Heart right ventricle (tissue), 16 donors: Measurements from ENCODE around the gene MACROH2A1. TPM values are rescaled to one million over a fixed set of nuclear protein-coding genes. Genes with fewer than 3 reads are reported as not detected.

Source experiments
- ATAC-seq, 8 donors: fragments of 200-7000 bp; cut with Tn5 transposase; one replicate each; pipeline ENCODE4 v1.9.1; 2020; ENCODE audit warnings: mild to moderate bottlenecking in 8 of 8, moderate library complexity in 8 of 8, moderate number of reproducible peaks in 1 of 8
- DNase-seq, 2 donors: peaks; one replicate each; pipeline ENCODE4 v3.0.0-alpha.2; 2020
- H3K27ac ChIP-seq, 10 donors: fragments of 200-600 bp; sonication (generic) in 2 of 10; one replicate each; pipeline versions ENCODE4 v1.5.0 to v1.8.0; 2020 to 2022; ENCODE audit warnings: mild to moderate bottlenecking in 3 of 10
- H3K27me3 ChIP-seq, 7 donors: fragments of 200-600 bp; one replicate each; pipeline ENCODE4 v1.8.0; 2021 to 2022; ENCODE audit warnings: mild to moderate bottlenecking in 2 of 7
- H3K36me3 ChIP-seq, 9 donors: fragments of 200-600 bp; sonication (generic) in 1 of 9; one replicate each; pipeline versions ENCODE4 v1.5.0 to v1.8.0; 2020 to 2022; ENCODE audit warnings: mild to moderate bottlenecking in 2 of 9
- H3K4me1 ChIP-seq, 9 donors: fragments of 200-600 bp; sonication (generic) in 1 of 9; one replicate each; pipeline versions ENCODE4 v1.5.0 to v1.8.0; 2020 to 2022; ENCODE audit warnings: mild to moderate bottlenecking in 4 of 9
- H3K4me3 ChIP-seq, 10 donors: fragments of 200-600 bp; sonication (generic) in 2 of 10; one replicate each; pipeline versions ENCODE4 v1.5.0 to v1.8.0; 2020 to 2022; ENCODE audit warnings: mild to moderate bottlenecking in 7 of 10, moderate library complexity in 2 of 10
- H3K9me3 ChIP-seq, 11 donors: fragments of 200-600 bp in 10 of 11; sonication (generic) in 2 of 11; one replicate each; pipeline versions ENCODE4 v1.5.0 to v1.8.0; 2013 to 2022; ENCODE audit warnings: mild to moderate bottlenecking in 2 of 11, control low read depth in 1 of 11, moderate library complexity in 1 of 11
- CTCF ChIP-seq, 9 donors: fragments of 200-600 bp; sonication (generic) in 2 of 9; IDR thresholded peaks; one replicate each; pipeline versions ENCODE4 v1.5.0 to v1.8.0; 2021 to 2022; ENCODE audit warnings: antibody characterized with exemption in 9 of 9, mild to moderate bottlenecking in 5 of 9, moderate library complexity in 1 of 9
- WGBS, 2 donors: extraction: QIAGEN DNeasy Blood & Tissue Kit; methylation state at CpG; one replicate each; pipeline ENCODE4 v1.1.7; 2013; ENCODE audit warnings: inconsistent platforms in 1 of 2; 5-methylcytosine and 5-hydroxymethylcytosine counted together
- intact Hi-C, 10 donors: fragments of 100-400 bp; cut with DNase I; formaldehyde crosslinking; loops; one replicate each; pipeline versions ENCODE4 v1.11.1 to v1.14.2; 2022
- polyA plus RNA-seq, 2 donors: library from polyadenylated mRNA; stranded (reverse); fragments of 200-250 nt; gene quantifications; one replicate each; pipeline ENCODE4 v1.2.3, GENCODE V29; 2013
- total RNA-seq, 10 donors: library from RNA; stranded (reverse); fragmentation: NEBNext Ultra II Directional in 3 of 10; extraction: Animal tissue kit (Norgen Biotek cat#: 25700) in 3 of 10; gene quantifications; one replicate each; pipeline versions ENCODE4 v1.2.1 to v1.2.4, GENCODE V29; 2021 to 2023
- donor health status: Arrhythmogenic right ventricular cardiomyopathy.
- donor health status: ischemic (EF 13 %, LVEDD 7.1; RV severe dilation, severe dysfunction).
- donor health status: healthy with polysubstance abuse.
- donor health status: DM: no; HTN: yes; CAD: no.
- donor health status: DM: no; HTN: no; CAD: no.
- donor health status: ischemic (EF 25% LVEDD 6.9; RV normal size, moderate dysfunction).
- donor health status: ischemic (EF 25% LVEDD 5.7; RV mildly dilated, moderate dysfunction).
- donor health status: healthy.
- donor health status: DM: yes; HTN: yes; CAD: no.
- donor health status: Ischemic cardiomyopathy.
- donor health status: ischemic (EF 35%, LVEDD 5.7; RV mildly dilated, moderate dysfunction).
- donor health status: nonischemic (EF 11% LVEDD 7.7; RV severe dilation, severe dysfunction).
- donor health status: DM: yes; HTN: yes; CAD: no.
- donor health status: PGD.
- donor health status: ischemic (EF 29% LVEDD 5.4; RV normal size, mild dysfunction).
- donor health status: nonischemic (EF 23%, LVEDD 6.1; RV moderate dilation, normal function).

The MACROH2A1 gene
- total and polyA plus RNA-seq, 12 donors: 80.0 to 152 (median 101) TPM

GRCh38 chr5:135373736-135374515 is 25.1 kb downstream of the MACROH2A1 start:
- intact Hi-C loops: no loop called here
- Histone ChIP-seq H3K36me3 (peaks cover 0 to 95% (median 4%) of the 10 kb centered on the region in 9 donors), H3K27ac (peak overlapping the region in 6 of 10 donors; percentile 13 to 49 (median 46))

GRCh38 chr5:135372654-135373381 is 26.2 kb downstream of the MACROH2A1 start:
- peak overlapping the region in 1 of 10 donors; percentile 49 for H3K27ac ChIP-seq
- H3K27me3 ChIP-seq: no peaks in the 10 kb centered on the region
- WGBS, 2 donors: 57 to 63% methylated on average over 10 of the region's 10 CpGs
- H3K4me3 ChIP-seq: no peak overlapping the region
- H3K4me1 ChIP-seq: peaks cover 3 to 86% (median 52%) of the 10 kb centered on the region in 9 donors
- intact Hi-C loops: no loop called here
- ATAC-seq: no peak
- H3K36me3 ChIP-seq: peaks cover 0 to 95% (median 13%) of the 10 kb centered on the region in 9 donors
- no peak for TF ChIP-seq CTCF (IDR thresholded peaks at IDR 0.05)
- no peak for DNase-seq
- no peaks in the 10 kb centered on the region for H3K9me3 ChIP-seq

More at GRCh38 chr5:135373736-135374515, 25.1 kb downstream of the MACROH2A1 start:
- Histone ChIP-seq H3K4me3 (no peak overlapping the region), H3K9me3 (no peaks in the 10 kb centered on the region), H3K27me3 (no peaks in the 10 kb centered on the region), H3K4me1 (peaks cover 3 to 86% (median 62%) of the 10 kb centered on the region in 9 donors)
- ATAC-seq (peak; percentile 44 to 92 (median 84)), DNase-seq (peak in 1 of 2 donors; percentile 44)
- TF ChIP-seq CTCF (IDR thresholded peaks at IDR 0.05): no peak
- WGBS, 2 donors: 40 to 61% methylated on average over 7 of the region's 7 CpGs

GRCh38 chr5:135371622-135372232 is 27.3 kb downstream of the MACROH2A1 start:
- peaks cover 3 to 82% (median 42%) of the 10 kb centered on the region in 9 donors for H3K4me1 ChIP-seq
- no peak overlapping the region for H3K4me3 ChIP-seq
- no peak for ATAC-seq
- H3K27me3 ChIP-seq: no peaks in the 10 kb centered on the region
- no peaks in the 10 kb centered on the region for H3K9me3 ChIP-seq
- TF ChIP-seq CTCF (IDR thresholded peaks at IDR 0.05): no peak
- intact Hi-C loops: no loop called here
- WGBS, 2 donors: 79 to 85% methylated on average over 4 of the region's 4 CpGs
- H3K27ac ChIP-seq: no peak overlapping the region
- H3K36me3 ChIP-seq: peaks cover 0 to 95% (median 17%) of the 10 kb centered on the region in 9 donors
- DNase-seq: no peak

- peaks cover 0 to 70% (median 37%) of the 10 kb centered on the region in 9 donors for H3K4me1 ChIP-seq
- TF ChIP-seq CTCF (IDR thresholded peaks at IDR 0.05): no peak
These were observed 29.1 kb downstream of the MACROH2A1 start for GRCh38 chr5:135369952-135370351.

More at GRCh38 chr5:135369952-135370351, 29.1 kb downstream of the MACROH2A1 start:
- intact Hi-C loops: no loop called here
- Histone ChIP-seq H3K4me3 (no peak overlapping the region), H3K36me3 (peaks cover 0 to 95% (median 18%) of the 10 kb centered on the region in 9 donors), H3K9me3 (no peaks in the 10 kb centered on the region), H3K27ac (no peak overlapping the region), H3K27me3 (no peaks in the 10 kb centered on the region)
- DNase-seq: no peak
- WGBS, 2 donors: 97 to 99% methylated on average over 6 of the region's 6 CpGs
- ATAC-seq: no peak
